Astrocyte (in vitro differentiated cells and primary cell): ENCODE data around the gene NCAM1. TPM values are rescaled to one million over a fixed set of nuclear protein-coding genes. Genes with fewer than 3 reads are reported as not detected.

Source experiments
- DNase-seq: peaks from one replicate; pipeline ENCODE4 v3.0.0-alpha.2; 2010; ENCODE audit warnings: low read depth
- FAIRE-seq: peaks from 2 replicates; lab custom pipeline; 2011; peaks lifted over from hg19 to GRCh38; lab: Jason Lieb, UNC
- H2AFZ ChIP-seq: 2 replicates; pipeline ENCODE4 v1.6.0; 2012; ENCODE audit warnings: low read depth, low read length, inconsistent platforms
- H3K27ac ChIP-seq: 2 replicates; pipeline ENCODE4 v1.5.1; 2011; ENCODE audit warnings: low read depth, low read length, inconsistent platforms
- H3K27me3 ChIP-seq: 2 replicates; pipeline ENCODE4 v1.6.0; 2011; ENCODE audit warnings: low read length, inconsistent platforms; ENCODE audit not compliant: insufficient read depth
- H3K36me3 ChIP-seq: 2 replicates; pipeline ENCODE4 v1.5.1; 2011; ENCODE audit warnings: low read length, inconsistent platforms; ENCODE audit not compliant: insufficient read depth
- H3K4me1 ChIP-seq: 2 replicates; pipeline ENCODE4 v1.5.1; 2011; ENCODE audit warnings: low read length, inconsistent platforms; ENCODE audit not compliant: insufficient read depth
- H3K4me2 ChIP-seq: 2 replicates; pipeline ENCODE4 v1.6.0; 2012; ENCODE audit warnings: low read length, inconsistent platforms
- H3K4me3 ChIP-seq: 2 replicates; pipeline ENCODE4 v1.5.1; 2011; ENCODE audit warnings: low read depth, mild to moderate bottlenecking, low read length, inconsistent platforms; ENCODE audit not compliant: insufficient read depth
- H3K79me2 ChIP-seq: 2 replicates; pipeline ENCODE4 v1.6.0; 2012; ENCODE audit warnings: mild to moderate bottlenecking, low read length, inconsistent platforms; ENCODE audit not compliant: insufficient read depth
- H3K9ac ChIP-seq: 2 replicates; pipeline ENCODE4 v1.6.0; 2012; ENCODE audit warnings: mild to moderate bottlenecking, low read length, inconsistent platforms
- H3K9me3 ChIP-seq: 2 replicates; pipeline ENCODE4 v1.5.1; 2012; ENCODE audit warnings: low read depth, mild to moderate bottlenecking, low read length, inconsistent platforms; ENCODE audit not compliant: insufficient read depth
- H4K20me1 ChIP-seq: 2 replicates; pipeline ENCODE4 v1.6.0; 2012; ENCODE audit warnings: low read length, inconsistent platforms; ENCODE audit not compliant: insufficient read depth
- H3K27ac Mint-ChIP-seq: one replicate; pipeline ENCODE4 v1.8.0; 2021; ENCODE audit warnings: mild to moderate bottlenecking, mixed read lengths; ENCODE audit not compliant: unreplicated experiment
- H3K27me3 Mint-ChIP-seq: one replicate; pipeline ENCODE4 v1.8.0; 2021; ENCODE audit warnings: low read depth, mixed read lengths; ENCODE audit not compliant: unreplicated experiment
- H3K36me3 Mint-ChIP-seq: one replicate; pipeline ENCODE4 v1.8.0; 2021; ENCODE audit warnings: low read depth, mixed read lengths; ENCODE audit not compliant: unreplicated experiment
- H3K4me1 Mint-ChIP-seq: one replicate; pipeline ENCODE4 v1.8.0; 2021; ENCODE audit warnings: low read depth, mixed read lengths; ENCODE audit not compliant: unreplicated experiment
- H3K4me3 Mint-ChIP-seq: one replicate; pipeline ENCODE4 v1.8.0; 2021; ENCODE audit warnings: mild to moderate bottlenecking, moderate library complexity, mixed read lengths; ENCODE audit not compliant: unreplicated experiment
- H3K9me3 Mint-ChIP-seq: one replicate; pipeline ENCODE4 v1.8.0; 2021; ENCODE audit warnings: mild to moderate bottlenecking, mixed read lengths; ENCODE audit not compliant: unreplicated experiment
- CTCF ChIP-seq: IDR thresholded peaks from 2 replicates; pipeline ENCODE4 v1.5.1; 2011; ENCODE audit warnings: low read depth, mild to moderate bottlenecking, inconsistent platforms, low read length, moderate library complexity; ENCODE audit not compliant: insufficient read depth
- EZH2 ChIP-seq: IDR thresholded peaks from 2 replicates; pipeline ENCODE4 v1.6.1; 2012; ENCODE audit warnings: mild to moderate bottlenecking, low read length, inconsistent platforms; ENCODE audit not compliant: insufficient read depth
- total RNA-seq: library from RNA; stranded (reverse); gene quantifications from 2 replicates; pipeline ENCODE4 v1.2.1, GENCODE V29; 2021

Gene NCAM1
- total RNA-seq, 1 donor from 2014 or later, result 17.4 TPM

GRCh38 chr11:112925516-112926310, 35.5 kb upstream of the NCAM1 start:
- Mint-ChIP-seq H3K27ac (no peak overlapping the region), H3K9me3 (no peaks in the 10 kb centered on the region), H3K27me3 (peaks cover 14% of the 10 kb centered on the region), H3K4me1 (peaks cover 6% of the 10 kb centered on the region), H3K4me3 (no peak overlapping the region), H3K36me3 (no peaks in the 10 kb centered on the region)
- Histone ChIP-seq H3K27me3 (no peaks in the 10 kb centered on the region), H2AFZ (no peak overlapping the region), H3K9me3 (no peaks in the 10 kb centered on the region), H3K79me2 (no peaks in the 10 kb centered on the region), H3K4me3 (no peak overlapping the region), H3K4me2 (no peak overlapping the region), H3K9ac (no peak overlapping the region), H4K20me1 (no peaks in the 10 kb centered on the region), H3K4me1 (no peaks in the 10 kb centered on the region), H3K36me3 (no peaks in the 10 kb centered on the region), H3K27ac (no peak overlapping the region)
- DNase-seq (no peak), FAIRE-seq (no peak)
- no peak for TF ChIP-seq CTCF
- no peak for TF ChIP-seq EZH2

GRCh38 chr11:112928136-112928535, 33.1 kb upstream of the NCAM1 start:
- Histone ChIP-seq H2AFZ (no peak overlapping the region), H3K4me1 (no peaks in the 10 kb centered on the region), H3K9me3 (no peaks in the 10 kb centered on the region), H3K27ac (no peak overlapping the region), H3K9ac (no peak overlapping the region), H4K20me1 (no peaks in the 10 kb centered on the region), H3K36me3 (no peaks in the 10 kb centered on the region), H3K79me2 (no peaks in the 10 kb centered on the region), H3K27me3 (no peaks in the 10 kb centered on the region), H3K4me2 (no peak overlapping the region), H3K4me3 (no peak overlapping the region)
- no peaks in the 10 kb centered on the region for H3K9me3 Mint-ChIP-seq
- H3K4me1 Mint-ChIP-seq, result peaks cover 6% of the 10 kb centered on the region
- no peak overlapping the region for H3K4me3 Mint-ChIP-seq
- H3K27me3 Mint-ChIP-seq, result peaks cover 4% of the 10 kb centered on the region
- DNase-seq (peak; percentile 18), FAIRE-seq (no peak)
- no peak overlapping the region for H3K27ac Mint-ChIP-seq
- no peaks in the 10 kb centered on the region for H3K36me3 Mint-ChIP-seq
- TF ChIP-seq CTCF, result no peak
- TF ChIP-seq EZH2, result no peak

DNA sequence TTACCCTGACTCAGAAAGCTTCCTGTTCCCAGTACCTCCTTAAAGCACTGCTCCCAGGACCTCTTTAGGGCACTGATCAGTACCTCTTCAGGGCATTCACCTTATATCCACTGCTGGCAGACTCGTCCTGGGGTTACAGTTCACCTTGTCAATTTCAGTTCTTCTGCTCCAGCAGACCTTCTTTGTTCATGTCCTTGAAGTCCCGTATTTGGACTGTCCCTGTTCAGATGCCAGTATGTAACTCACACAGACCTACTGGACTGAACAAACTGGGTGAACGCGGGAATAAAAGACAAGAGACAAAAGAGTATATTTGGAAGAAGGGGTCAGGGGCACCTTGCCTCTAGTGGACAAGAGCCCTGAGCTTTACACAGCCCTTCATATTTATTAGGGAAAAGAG, 31.8 kb upstream of the NCAM1 start:
- Mint-ChIP-seq H3K4me3 (no peak overlapping the region), H3K36me3 (no peaks in the 10 kb centered on the region), H3K27ac (peak overlapping the region; percentile 38), H3K9me3 (no peaks in the 10 kb centered on the region), H3K27me3 (peaks cover 8% of the 10 kb centered on the region), H3K4me1 (peaks cover 6% of the 10 kb centered on the region)
- H3K9me3 ChIP-seq, result no peaks in the 10 kb centered on the region
- H3K9ac ChIP-seq, result no peak overlapping the region
- no peaks in the 10 kb centered on the region for H3K27me3 ChIP-seq
- H3K4me1 ChIP-seq, result no peaks in the 10 kb centered on the region
- no peak overlapping the region for H2AFZ ChIP-seq
- TF ChIP-seq EZH2, result no peak
- TF ChIP-seq CTCF, result no peak
- no peak overlapping the region for H3K27ac ChIP-seq
- H4K20me1 ChIP-seq, result no peaks in the 10 kb centered on the region
- no peak overlapping the region for H3K4me3 ChIP-seq
- H3K79me2 ChIP-seq, result no peaks in the 10 kb centered on the region
- no peaks in the 10 kb centered on the region for H3K36me3 ChIP-seq
- no peak overlapping the region for H3K4me2 ChIP-seq
- DNase-seq, result no peak
- FAIRE-seq, result no peak
